Activated CD4-positive, alpha-beta T cell treated with anti-CD3 and anti-CD28 coated beads, Interleukin-2, amount 10 ng/mL, durations not matched to agents 24 days and 14 days (primary cell): ENCODE data around the gene GSK3B. TPM values are rescaled to one million over a fixed set of nuclear protein-coding genes. Genes with fewer than 3 reads are reported as not detected.
A peak's percentile ranks its signal among the peaks of the same experiment; 100 is the strongest.

Experiments used
- DNase-seq: peaks from one replicate; pipeline ENCODE4 v3.0.0; 2022
- H3K27ac Mint-ChIP-seq: one replicate; pipeline ENCODE4 v1.8.0; 2022; ENCODE audit warnings: mild to moderate bottlenecking, mixed read lengths
- H3K27me3 Mint-ChIP-seq: one replicate; pipeline ENCODE4 v1.8.0; 2022; ENCODE audit warnings: mixed read lengths
- H3K36me3 Mint-ChIP-seq: one replicate; pipeline ENCODE4 v1.8.0; 2022; ENCODE audit warnings: low read depth, mild to moderate bottlenecking, mixed read lengths
- H3K4me1 Mint-ChIP-seq: one replicate; pipeline ENCODE4 v1.8.0; 2021; ENCODE audit warnings: mixed read lengths
- H3K4me3 Mint-ChIP-seq: one replicate; pipeline ENCODE4 v1.8.0; 2022; ENCODE audit warnings: mild to moderate bottlenecking, moderate library complexity, mixed read lengths
- H3K9me3 Mint-ChIP-seq: one replicate; pipeline ENCODE4 v1.8.0; 2021; ENCODE audit warnings: mixed read lengths
- intact Hi-C: fragments of 100-400 bp; cut with micrococcal nuclease; formaldehyde crosslinking; loops from one replicate; pipeline ENCODE4 v1.15.1; 2023
- total RNA-seq: library from RNA; stranded (reverse); gene quantifications from 2 replicates; pipeline ENCODE4 v1.2.3, GENCODE V29; 2022

Gene GSK3B
- total RNA-seq, 1 donor from 2014 or later, result 37.1 TPM

DNA sequence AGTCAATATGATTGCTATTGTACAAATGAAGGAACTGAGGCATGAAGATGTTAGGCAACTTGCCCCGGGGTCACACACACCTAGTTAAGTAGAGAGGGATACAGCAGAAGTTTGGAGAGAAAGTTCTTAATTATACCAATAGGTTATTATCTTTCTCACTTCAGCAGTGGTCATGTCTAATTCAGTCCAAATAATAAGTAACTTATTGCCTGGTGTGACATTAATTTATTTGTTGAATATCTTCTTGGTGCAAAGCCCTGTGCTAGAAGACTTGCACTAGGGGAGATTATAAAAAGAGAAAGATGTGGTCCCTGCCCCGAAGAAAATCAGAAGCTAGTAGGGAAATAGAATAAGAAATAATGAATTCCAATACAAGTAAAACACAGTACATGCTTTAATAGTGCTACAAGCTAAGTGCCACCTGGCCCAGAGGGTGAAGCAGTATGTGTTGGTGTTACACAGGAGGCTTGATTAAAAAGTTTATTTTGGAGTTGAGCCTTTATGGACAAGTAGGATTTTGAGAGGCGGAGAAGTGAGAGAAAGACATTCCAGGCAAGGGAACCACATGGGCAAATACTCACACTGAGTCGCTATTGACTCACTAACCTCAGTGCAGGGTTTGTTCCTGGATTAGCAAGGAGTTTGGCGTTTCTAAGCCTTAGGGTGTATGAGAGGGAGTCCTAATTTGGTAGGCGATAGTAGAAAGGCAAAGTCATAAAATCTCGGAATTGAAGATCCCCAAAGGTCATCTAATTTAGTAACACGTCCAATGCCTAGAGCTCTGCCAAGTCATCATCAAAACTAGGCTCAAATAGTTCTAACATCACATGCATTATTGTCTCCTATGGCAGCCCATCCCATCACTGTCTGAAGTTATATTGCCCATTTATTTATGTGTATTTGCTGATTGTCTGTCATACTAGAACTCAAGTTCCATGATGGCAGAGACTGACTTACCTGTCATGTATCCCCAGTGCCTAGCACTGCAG lies 19.2 kb upstream of the GSK3B start:
- Mint-ChIP-seq H3K4me1 (no peaks in the 10 kb centered on the region), H3K36me3 (no peaks in the 10 kb centered on the region), H3K27ac (no peak overlapping the region), H3K9me3 (peaks cover 4% of the 10 kb centered on the region), H3K4me3 (no peak overlapping the region), H3K27me3 (peaks cover 3% of the 10 kb centered on the region)
- intact Hi-C loops, result no loop called here
- no peak for DNase-seq

DNA sequence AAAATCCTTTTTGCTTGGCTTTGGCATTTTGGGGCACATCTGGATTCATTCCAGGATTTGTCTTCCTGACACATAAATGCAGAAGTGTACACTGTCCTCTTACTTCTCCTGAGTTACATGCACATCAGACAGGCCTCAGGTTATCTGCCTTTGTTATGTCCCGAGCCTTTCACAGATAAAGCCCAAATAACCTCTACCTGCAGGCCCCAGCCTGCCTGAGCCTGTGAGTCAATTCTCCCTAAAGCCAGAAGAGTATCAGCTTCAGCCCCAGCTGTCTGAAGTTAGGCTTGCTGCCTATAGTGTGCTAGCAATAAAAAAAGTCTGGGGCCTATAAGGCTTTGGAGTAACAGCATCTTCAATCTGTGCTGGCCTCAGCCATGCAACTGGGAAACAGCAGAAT lies 17.7 kb upstream of the GSK3B start:
- H3K9me3 Mint-ChIP-seq, result peaks cover 1% of the 10 kb centered on the region
- H3K27ac Mint-ChIP-seq, result no peak overlapping the region
- no peak overlapping the region for H3K4me3 Mint-ChIP-seq
- intact Hi-C loops, result no loop called here
- no peak for DNase-seq
- peaks cover 3% of the 10 kb centered on the region for H3K27me3 Mint-ChIP-seq
- no peaks in the 10 kb centered on the region for H3K36me3 Mint-ChIP-seq
- no peaks in the 10 kb centered on the region for H3K4me1 Mint-ChIP-seq

- Mint-ChIP-seq H3K4me1 (peaks cover 11% of the 10 kb centered on the region), H3K4me3 (no peak overlapping the region), H3K9me3 (no peaks in the 10 kb centered on the region), H3K27me3 (no peaks in the 10 kb centered on the region), H3K36me3 (peaks cover 19% of the 10 kb centered on the region), H3K27ac (no peak overlapping the region)
- DNase-seq, result no peak
- intact Hi-C loops, result no loop called here
These were observed 9.0 kb upstream of the GSK3B start for GRCh38 chr3:120103276-120103675.

DNA sequence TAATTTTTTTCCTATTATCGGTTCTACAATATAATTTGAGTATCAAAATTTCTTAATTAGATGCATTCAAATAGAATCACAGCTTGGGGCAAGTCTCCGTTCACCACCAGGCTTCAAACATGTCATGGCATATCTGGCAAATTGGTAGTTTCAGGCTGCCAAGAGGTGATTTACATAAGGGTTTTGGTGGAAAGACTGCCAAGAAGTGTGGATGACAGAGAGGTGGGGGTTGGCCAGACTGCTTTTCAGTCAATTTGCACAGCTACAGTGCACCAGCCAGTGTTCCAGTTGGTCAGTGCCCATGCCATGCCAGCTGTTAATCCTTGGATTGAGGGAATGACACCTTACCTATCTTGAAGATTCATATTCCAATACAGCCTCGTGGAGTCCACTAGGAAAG lies 8.4 kb upstream of the GSK3B start:
- no peak for DNase-seq
- Mint-ChIP-seq H3K27ac (no peak overlapping the region), H3K4me3 (no peak overlapping the region), H3K27me3 (no peaks in the 10 kb centered on the region), H3K9me3 (no peaks in the 10 kb centered on the region), H3K4me1 (peaks cover 11% of the 10 kb centered on the region), H3K36me3 (peaks cover 19% of the 10 kb centered on the region)
- intact Hi-C loops, result no loop called here

- H3K36me3 Mint-ChIP-seq, result peaks cover 22% of the 10 kb centered on the region
- H3K27me3 Mint-ChIP-seq, result no peaks in the 10 kb centered on the region
- DNase-seq, result no peak
- H3K9me3 Mint-ChIP-seq, result no peaks in the 10 kb centered on the region
- H3K4me1 Mint-ChIP-seq, result peaks cover 13% of the 10 kb centered on the region
- H3K4me3 Mint-ChIP-seq, result no peak overlapping the region
- intact Hi-C loops, result no loop called here
- no peak overlapping the region for H3K27ac Mint-ChIP-seq
These were observed 8.0 kb upstream of the GSK3B start for GRCh38 chr3:120102232-120102631.

GRCh38 chr3:120101624-120102023 lies 7.4 kb upstream of the GSK3B start:
- intact Hi-C loops, result no loop called here
- DNase-seq, result no peak

GRCh38 chr3:120100711-120101110 lies 6.5 kb upstream of the GSK3B start:
- no peak overlapping the region for H3K4me3 Mint-ChIP-seq
- H3K9me3 Mint-ChIP-seq, result no peaks in the 10 kb centered on the region
- DNase-seq, result no peak
- peaks cover 23% of the 10 kb centered on the region for H3K36me3 Mint-ChIP-seq
- H3K27me3 Mint-ChIP-seq, result no peaks in the 10 kb centered on the region
- H3K27ac Mint-ChIP-seq, result no peak overlapping the region
- intact Hi-C loops, result no loop called here
- H3K4me1 Mint-ChIP-seq, result peaks cover 18% of the 10 kb centered on the region

More at GRCh38 chr3:120101624-120102023, 7.4 kb upstream of the GSK3B start:
- H3K4me1 Mint-ChIP-seq, result peaks cover 15% of the 10 kb centered on the region
- peaks cover 22% of the 10 kb centered on the region for H3K36me3 Mint-ChIP-seq
- no peaks in the 10 kb centered on the region for H3K9me3 Mint-ChIP-seq
- H3K27me3 Mint-ChIP-seq, result no peaks in the 10 kb centered on the region
- H3K27ac Mint-ChIP-seq, result no peak overlapping the region
- H3K4me3 Mint-ChIP-seq, result no peak overlapping the region

DNA sequence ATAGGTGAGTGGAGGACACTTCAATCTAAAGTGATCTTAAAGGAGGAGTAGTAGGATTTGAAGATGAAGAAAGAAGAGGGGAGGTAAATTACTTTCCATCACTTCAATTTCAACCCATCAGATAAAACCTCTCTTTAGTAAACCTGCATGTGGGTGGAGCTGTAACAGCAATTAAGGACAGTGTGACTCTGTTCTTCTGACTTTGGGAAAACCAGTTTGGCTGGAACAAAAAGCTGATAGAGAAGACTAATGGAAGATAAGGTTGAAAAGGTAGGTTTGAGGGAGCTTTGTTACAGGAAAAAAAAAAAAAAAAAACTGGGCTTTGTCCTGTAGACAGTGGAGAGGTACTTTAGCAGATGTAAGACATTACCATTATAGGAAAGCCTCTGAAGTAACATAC lies 4.5 kb upstream of the GSK3B start:
- Mint-ChIP-seq H3K36me3 (peaks cover 23% of the 10 kb centered on the region), H3K27ac (no peak overlapping the region), H3K27me3 (no peaks in the 10 kb centered on the region), H3K9me3 (no peaks in the 10 kb centered on the region), H3K4me1 (peaks cover 18% of the 10 kb centered on the region), H3K4me3 (no peak overlapping the region)
- intact Hi-C loops, result loop anchor here (5.0 to 10.0 kb wide), 4 partner anchors 319 to 804 kb away; partner anchors contain the start of genes ARHGAP31 and CD80
- no peak for DNase-seq

DNA sequence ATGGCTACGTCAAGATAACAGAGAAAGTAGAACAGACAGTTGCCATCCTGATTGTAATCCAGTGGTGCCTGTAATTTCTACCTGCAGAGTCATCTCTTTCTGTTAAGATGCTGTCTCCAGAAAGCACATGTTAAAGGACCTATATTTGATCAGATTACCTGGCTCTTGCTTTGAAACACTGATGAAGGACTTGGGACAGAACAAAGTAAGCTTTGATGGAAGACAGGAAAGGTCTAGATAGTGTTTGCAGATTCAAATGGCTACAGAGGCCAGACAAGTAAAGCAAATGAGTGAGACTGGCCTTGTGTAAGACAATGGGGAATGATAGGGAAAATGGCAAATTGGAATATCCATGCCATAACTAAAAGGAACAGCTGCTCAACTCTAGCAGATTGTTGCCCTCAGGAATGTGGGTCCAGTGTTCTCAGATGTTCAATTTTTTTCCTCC lies 1.8 kb upstream of the GSK3B start:
- no peaks in the 10 kb centered on the region for H3K27me3 Mint-ChIP-seq
- intact Hi-C loops, result loop anchor here (1.0 to 10.0 kb wide), 13 partner anchors 159 to 801 kb away; partner anchors contain the start of genes ARHGAP31, CD80, COX17 and GTF2E1
- H3K4me1 Mint-ChIP-seq, result peaks cover 18% of the 10 kb centered on the region
- no peak for DNase-seq
- no peak overlapping the region for H3K27ac Mint-ChIP-seq
- H3K9me3 Mint-ChIP-seq, result no peaks in the 10 kb centered on the region
- H3K36me3 Mint-ChIP-seq, result peaks cover 23% of the 10 kb centered on the region
- no peak overlapping the region for H3K4me3 Mint-ChIP-seq

GRCh38 chr3:120095226-120095978 lies 1.2 kb upstream of the GSK3B start:
- no peaks in the 10 kb centered on the region for H3K9me3 Mint-ChIP-seq
- H3K36me3 Mint-ChIP-seq, result peaks cover 19% of the 10 kb centered on the region
- peaks cover 15% of the 10 kb centered on the region for H3K4me1 Mint-ChIP-seq
- DNase-seq, result peak; percentile 97
- H3K4me3 Mint-ChIP-seq, result no peak overlapping the region
- no peak overlapping the region for H3K27ac Mint-ChIP-seq
- intact Hi-C loops, result loop anchor here (1.0 to 10.0 kb wide), 13 partner anchors 158 to 801 kb away; partner anchors contain the start of genes ARHGAP31, CD80, COX17 and GTF2E1
- no peaks in the 10 kb centered on the region for H3K27me3 Mint-ChIP-seq

GRCh38 chr3:120094776-120095225 lies 554 bp upstream of the GSK3B start:
- no peak overlapping the region for H3K4me3 Mint-ChIP-seq
- peaks cover 13% of the 10 kb centered on the region for H3K4me1 Mint-ChIP-seq
- intact Hi-C loops, result loop anchor here (1.0 to 10.0 kb wide), 16 partner anchors 158 to 800 kb away; partner anchors contain the start of genes ARHGAP31, CD80, CFAP91 and COX17
- H3K27me3 Mint-ChIP-seq, result no peaks in the 10 kb centered on the region
- H3K9me3 Mint-ChIP-seq, result no peaks in the 10 kb centered on the region
- H3K36me3 Mint-ChIP-seq, result peaks cover 16% of the 10 kb centered on the region
- no peak overlapping the region for H3K27ac Mint-ChIP-seq
- peak; percentile 100 for DNase-seq

DNA sequence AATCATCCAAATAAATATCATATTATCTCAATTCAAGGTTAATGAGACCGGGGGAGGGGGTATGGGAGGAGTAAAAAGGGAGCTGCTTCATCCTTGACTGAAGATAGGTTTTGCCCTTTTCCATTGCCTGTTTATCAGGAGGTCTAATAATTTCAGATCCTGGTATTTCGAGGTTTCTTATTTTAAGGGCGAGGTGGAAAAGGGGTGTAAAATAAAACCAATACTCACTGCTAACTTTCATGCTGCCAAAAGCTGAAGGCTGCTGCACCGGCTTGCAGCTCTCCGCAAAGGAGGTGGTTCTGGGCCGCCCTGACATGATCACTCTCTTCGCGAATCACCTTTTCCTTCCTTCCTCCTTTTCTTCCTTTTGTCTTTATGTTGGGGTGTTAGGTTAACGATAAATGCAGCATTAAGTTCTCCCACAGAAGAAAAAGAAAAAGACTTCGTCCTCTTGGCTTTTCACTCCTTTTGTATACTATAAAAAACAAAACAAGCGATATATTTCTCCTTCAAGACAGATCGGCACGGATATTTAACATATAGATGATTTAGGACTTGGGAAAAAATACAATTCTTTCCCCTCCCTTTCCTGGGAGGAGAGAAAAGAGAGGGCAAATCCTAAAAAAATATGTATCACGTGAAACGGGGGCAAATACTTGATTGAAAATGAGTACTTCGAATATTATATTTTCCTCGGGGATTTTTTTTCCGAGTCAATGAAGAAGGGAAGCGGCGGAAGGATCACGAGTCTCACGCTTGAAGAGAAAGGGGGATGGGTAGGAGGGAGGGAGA lies 932 bp downstream of the GSK3B start:
- Mint-ChIP-seq H3K9me3 (no peaks in the 10 kb centered on the region), H3K4me1 (peaks cover 17% of the 10 kb centered on the region), H3K4me3 (no peak overlapping the region), H3K27ac (no peak overlapping the region), H3K36me3 (peaks cover 9% of the 10 kb centered on the region), H3K27me3 (no peaks in the 10 kb centered on the region)
- intact Hi-C loops, result loop anchor here (1.0 to 10.0 kb wide), 6 partner anchors 181 to 799 kb away; partner anchors contain the start of genes ARHGAP31, CD80 and CFAP91
- peak; percentile 77 for DNase-seq

DNA sequence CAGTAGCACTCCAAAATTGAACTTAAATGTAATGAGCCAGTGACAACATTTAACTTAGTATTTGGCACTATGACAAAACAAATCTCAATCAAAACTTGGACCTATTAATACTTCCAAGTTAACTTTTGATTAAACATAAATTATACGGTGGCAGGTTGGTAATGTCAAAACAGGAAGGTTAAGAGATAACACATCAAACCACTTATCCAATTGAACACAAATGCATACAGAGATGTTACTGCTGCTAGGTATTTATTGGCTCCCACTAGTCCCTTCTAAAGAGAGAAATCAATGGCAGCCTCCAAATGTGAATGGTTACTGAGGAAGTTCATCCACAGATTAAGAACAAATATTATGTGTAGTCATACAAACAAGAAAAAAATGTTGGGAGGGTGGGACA lies 1.8 kb downstream of the GSK3B start:
- H3K4me3 Mint-ChIP-seq, result no peak overlapping the region
- peaks cover 9% of the 10 kb centered on the region for H3K36me3 Mint-ChIP-seq
- no peak for DNase-seq
- no peaks in the 10 kb centered on the region for H3K27me3 Mint-ChIP-seq
- no peaks in the 10 kb centered on the region for H3K9me3 Mint-ChIP-seq
- H3K4me1 Mint-ChIP-seq, result peaks cover 17% of the 10 kb centered on the region
- intact Hi-C loops, result loop anchor here (5.0 to 10.0 kb wide), 5 partner anchors 280 to 798 kb away; partner anchors contain the start of genes ARHGAP31, CD80 and CFAP91
- no peak overlapping the region for H3K27ac Mint-ChIP-seq
